Mesodermal cell (in vitro differentiated cells): ENCODE data around the gene POU6F2.

Experiments used
- H3K27ac ChIP-seq: 2 replicates; pipeline ENCODE4 v1.7.0; 2013; ENCODE audit warnings: mild to moderate bottlenecking, low read depth, low read length, moderate library complexity; ENCODE audit not compliant: severe bottlenecking
- H3K36me3 ChIP-seq: 2 replicates; pipeline ENCODE4 v1.7.1; 2013; ENCODE audit warnings: mild to moderate bottlenecking, low read length, moderate library complexity; ENCODE audit not compliant: control insufficient read depth, insufficient read depth
- H3K4me1 ChIP-seq: one replicate; pipeline ENCODE4 v1.7.1; 2013; ENCODE audit warnings: mild to moderate bottlenecking, low read length; ENCODE audit not compliant: insufficient read depth, control insufficient read depth, poor library complexity, severe bottlenecking
- H3K4me3 ChIP-seq: 2 replicates; pipeline ENCODE4 v1.7.0; 2013; ENCODE audit warnings: low read length, control low read depth, mild to moderate bottlenecking; ENCODE audit not compliant: insufficient read depth, poor library complexity, severe bottlenecking; ENCODE audit errors: extremely low read depth
- H3K9me3 ChIP-seq: 2 replicates; pipeline ENCODE4 v1.7.1; 2013; ENCODE audit warnings: mild to moderate bottlenecking, low read length, moderate library complexity; ENCODE audit not compliant: control insufficient read depth
- WGBS, 2 experiments: methylation state at CpG; one replicate each; pipeline ENCODE4 v1.1.5; 2013; ENCODE audit warnings: missing lambda C conversion rate in 2 of 2; ENCODE audit not compliant: insufficient coverage in 2 of 2; 5-methylcytosine and 5-hydroxymethylcytosine counted together

POU6F2 gene

GRCh38 chr7:39240864-39241263 lies 263.2 kb downstream of the POU6F2 start:
- WGBS, 2 experiments, result no CpG with 5 or more reads among the region's 3 CpGs
- Histone ChIP-seq H3K27ac (no peak overlapping the region), H3K36me3 (no peaks in the 10 kb centered on the region), H3K9me3 (peaks cover 12% of the 10 kb centered on the region), H3K4me3 (no peak overlapping the region), H3K4me1 (no peaks in the 10 kb centered on the region)

DNA sequence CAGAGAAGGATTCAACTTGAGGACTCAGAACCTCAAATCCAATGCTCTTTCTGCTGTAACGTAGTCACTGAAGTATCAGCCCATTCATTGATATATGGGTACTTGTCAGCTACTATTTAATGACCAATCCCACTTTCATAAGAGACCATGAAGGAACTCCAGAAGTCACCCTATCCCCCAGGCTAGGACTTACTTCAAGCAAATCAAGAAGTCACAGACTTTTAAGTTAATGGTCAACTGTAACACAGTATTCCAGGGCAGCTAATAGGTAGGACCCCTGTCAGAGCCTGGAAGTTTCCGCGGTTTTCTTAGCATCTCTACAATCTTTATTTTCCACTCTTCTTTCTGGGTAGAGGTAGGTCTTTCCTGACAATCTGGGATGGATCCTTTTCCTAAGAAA lies 269.9 kb downstream of the POU6F2 start:
- Histone ChIP-seq H3K36me3 (no peaks in the 10 kb centered on the region), H3K4me3 (no peak overlapping the region), H3K4me1 (peaks cover 24% of the 10 kb centered on the region), H3K9me3 (peaks cover 2% of the 10 kb centered on the region), H3K27ac (no peak overlapping the region)
- WGBS, 2 experiments, result no CpG with 5 or more reads among the region's 3 CpGs

GRCh38 chr7:39248041-39248691 lies 270.5 kb downstream of the POU6F2 start:
- Histone ChIP-seq H3K36me3 (no peaks in the 10 kb centered on the region), H3K4me1 (peaks cover 26% of the 10 kb centered on the region), H3K4me3 (no peak overlapping the region), H3K27ac (peak overlapping the region; percentile 36), H3K9me3 (no peaks in the 10 kb centered on the region)
- 40 to 100% methylated on average over 1 of the region's 4 CpGs for WGBS, 2 experiments

- WGBS, 2 experiments, result 71 to 94% methylated on average over 2 to 3 of the region's 3 CpGs
- no peak overlapping the region for H3K4me3 ChIP-seq
- peak overlapping the region; percentile 36 for H3K27ac ChIP-seq
- peaks cover 31% of the 10 kb centered on the region for H3K4me1 ChIP-seq
- H3K9me3 ChIP-seq, result no peaks in the 10 kb centered on the region
- H3K36me3 ChIP-seq, result no peaks in the 10 kb centered on the region
These were observed 271.0 kb downstream of the POU6F2 start for GRCh38 chr7:39248692-39249090.

DNA sequence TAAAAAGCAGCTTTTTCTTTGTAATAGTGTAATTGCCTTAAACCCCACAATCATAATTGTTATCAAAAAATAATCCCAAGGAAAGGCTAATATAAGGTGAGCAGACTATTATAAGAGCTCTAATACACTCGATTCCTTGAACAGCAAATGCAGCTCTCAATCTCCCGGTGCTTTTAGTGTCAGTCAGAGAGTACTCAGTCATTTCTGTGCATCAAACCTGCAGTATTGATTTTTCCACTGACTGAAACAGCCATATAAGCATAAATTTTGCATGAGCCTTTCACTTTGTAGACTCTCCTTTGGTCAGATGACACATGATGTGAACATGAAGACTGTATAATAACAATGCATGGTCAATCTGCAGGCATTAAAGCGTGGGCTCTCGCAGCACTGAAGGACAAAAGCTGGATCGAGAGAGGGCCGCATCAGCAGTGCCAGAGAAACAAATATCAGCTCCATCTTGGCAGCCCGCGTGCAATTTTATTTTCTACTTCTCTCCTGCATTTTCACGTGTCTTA lies 272.0 kb downstream of the POU6F2 start:
- H3K4me1 ChIP-seq, result peaks cover 31% of the 10 kb centered on the region
- no peaks in the 10 kb centered on the region for H3K9me3 ChIP-seq
- H3K27ac ChIP-seq, result no peak overlapping the region
- no peak overlapping the region for H3K4me3 ChIP-seq
- WGBS, 2 experiments, result 96 to 97% methylated on average over 8 to 9 of the region's 9 CpGs
- H3K36me3 ChIP-seq, result no peaks in the 10 kb centered on the region

DNA sequence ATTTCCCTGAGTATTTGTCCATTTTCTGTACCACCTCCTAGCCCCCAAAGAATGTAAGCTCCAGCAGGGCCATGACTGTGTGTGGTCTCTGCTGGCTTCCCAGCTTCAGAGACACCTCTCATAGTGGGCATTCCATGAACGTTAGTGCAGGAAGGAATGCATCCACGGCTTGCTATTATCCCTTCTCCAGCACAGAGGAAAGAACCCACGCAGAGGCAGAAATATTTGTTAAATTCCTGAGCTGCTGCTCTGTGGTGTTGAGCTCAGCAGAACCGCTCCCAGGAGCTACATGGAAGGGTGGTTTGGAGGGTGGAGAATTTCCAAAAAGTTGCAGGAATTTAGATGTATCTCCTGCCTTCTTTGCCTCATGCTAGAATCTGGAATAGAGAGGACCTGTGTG lies 275.2 kb downstream of the POU6F2 start:
- Histone ChIP-seq H3K27ac (no peak overlapping the region), H3K4me1 (peaks cover 28% of the 10 kb centered on the region), H3K9me3 (no peaks in the 10 kb centered on the region), H3K36me3 (no peaks in the 10 kb centered on the region), H3K4me3 (no peak overlapping the region)
- 18 to 33% methylated on average over 2 to 3 of the region's 4 CpGs for WGBS, 2 experiments

- WGBS, 2 experiments, result 78% methylated on average over 9 to 11 of the region's 11 CpGs
These were observed 281.8 kb downstream of the POU6F2 start for GRCh38 chr7:39259391-39260003.

DNA sequence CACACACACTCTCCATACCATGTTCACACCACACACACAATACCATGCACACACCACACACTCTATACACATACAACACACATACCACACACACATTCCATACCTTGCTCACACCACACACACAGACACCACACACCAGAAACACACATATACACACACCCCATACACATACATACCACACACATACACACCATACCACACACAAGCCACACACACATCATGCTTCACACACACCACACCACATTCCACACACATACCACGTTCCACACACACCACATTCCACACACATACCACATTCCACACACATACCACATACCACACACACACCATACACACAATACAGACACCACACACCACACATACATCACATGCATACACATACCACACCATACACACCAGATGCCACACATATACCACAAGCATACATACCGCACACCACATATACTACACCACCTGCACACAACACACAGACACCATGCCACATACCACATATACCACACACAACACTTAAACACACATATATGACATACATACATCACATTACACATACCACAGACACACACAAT lies 282.7 kb downstream of the POU6F2 start:
- Histone ChIP-seq H3K4me1 (no peaks in the 10 kb centered on the region), H3K4me3 (no peak overlapping the region)
- 85 to 92% methylated on average over 2 of the region's 2 CpGs for WGBS, 2 experiments

More at GRCh38 chr7:39259391-39260003, 281.8 kb downstream of the POU6F2 start:
- H3K4me3 ChIP-seq, result no peak overlapping the region
- H3K36me3 ChIP-seq, result no peaks in the 10 kb centered on the region
- no peak overlapping the region for H3K27ac ChIP-seq
- no peaks in the 10 kb centered on the region for H3K9me3 ChIP-seq
- no peaks in the 10 kb centered on the region for H3K4me1 ChIP-seq

GRCh38 chr7:39261771-39262170 lies 284.1 kb downstream of the POU6F2 start:
- Histone ChIP-seq H3K27ac (no peak overlapping the region), H3K4me1 (no peaks in the 10 kb centered on the region), H3K4me3 (no peak overlapping the region), H3K36me3 (no peaks in the 10 kb centered on the region), H3K9me3 (no peaks in the 10 kb centered on the region)
- WGBS, 2 experiments, result 96 to 100% methylated on average over 1 to 2 of the region's 2 CpGs

More for the DNA sequence above, 282.7 kb downstream of the POU6F2 start:
- Histone ChIP-seq H3K36me3 (no peaks in the 10 kb centered on the region), H3K9me3 (no peaks in the 10 kb centered on the region), H3K27ac (no peak overlapping the region)

GRCh38 chr7:39265641-39266591 lies 288.2 kb downstream of the POU6F2 start:
- Histone ChIP-seq H3K36me3 (no peaks in the 10 kb centered on the region), H3K9me3 (no peaks in the 10 kb centered on the region), H3K27ac (no peak overlapping the region), H3K4me1 (no peaks in the 10 kb centered on the region), H3K4me3 (no peak overlapping the region)
- 70 to 77% methylated on average over 2 to 5 of the region's 9 CpGs for WGBS, 2 experiments
